SW 1271 (cell line): Measurements from ENCODE around the gene ETFB.

Experiments used
- DNase-seq, 2 experiments: peaks; one replicate each; lab custom pipeline; 2025; lab: John Stamatoyannopoulos, UW

ETFB gene

GRCh38 chr19:51295382-51296126, 70.6 kb downstream of the ETFB start:
- no peak for DNase-seq
